K562 treated with DMSO at 1 percent for 4 hours (cell line): ENCODE measurements around the gene TMF1. TPM values are rescaled to one million over a fixed set of nuclear protein-coding genes. Genes with fewer than 3 reads are reported as not detected.

Experiments
- total RNA-seq: library from RNA; unstranded; fragments of 300-600 nt; gene quantifications from 2 replicates; pipeline ENCODE4 v1.2.3, GENCODE V29; 2022; ENCODE audit not compliant: insufficient read depth

The TMF1 gene, protein sequence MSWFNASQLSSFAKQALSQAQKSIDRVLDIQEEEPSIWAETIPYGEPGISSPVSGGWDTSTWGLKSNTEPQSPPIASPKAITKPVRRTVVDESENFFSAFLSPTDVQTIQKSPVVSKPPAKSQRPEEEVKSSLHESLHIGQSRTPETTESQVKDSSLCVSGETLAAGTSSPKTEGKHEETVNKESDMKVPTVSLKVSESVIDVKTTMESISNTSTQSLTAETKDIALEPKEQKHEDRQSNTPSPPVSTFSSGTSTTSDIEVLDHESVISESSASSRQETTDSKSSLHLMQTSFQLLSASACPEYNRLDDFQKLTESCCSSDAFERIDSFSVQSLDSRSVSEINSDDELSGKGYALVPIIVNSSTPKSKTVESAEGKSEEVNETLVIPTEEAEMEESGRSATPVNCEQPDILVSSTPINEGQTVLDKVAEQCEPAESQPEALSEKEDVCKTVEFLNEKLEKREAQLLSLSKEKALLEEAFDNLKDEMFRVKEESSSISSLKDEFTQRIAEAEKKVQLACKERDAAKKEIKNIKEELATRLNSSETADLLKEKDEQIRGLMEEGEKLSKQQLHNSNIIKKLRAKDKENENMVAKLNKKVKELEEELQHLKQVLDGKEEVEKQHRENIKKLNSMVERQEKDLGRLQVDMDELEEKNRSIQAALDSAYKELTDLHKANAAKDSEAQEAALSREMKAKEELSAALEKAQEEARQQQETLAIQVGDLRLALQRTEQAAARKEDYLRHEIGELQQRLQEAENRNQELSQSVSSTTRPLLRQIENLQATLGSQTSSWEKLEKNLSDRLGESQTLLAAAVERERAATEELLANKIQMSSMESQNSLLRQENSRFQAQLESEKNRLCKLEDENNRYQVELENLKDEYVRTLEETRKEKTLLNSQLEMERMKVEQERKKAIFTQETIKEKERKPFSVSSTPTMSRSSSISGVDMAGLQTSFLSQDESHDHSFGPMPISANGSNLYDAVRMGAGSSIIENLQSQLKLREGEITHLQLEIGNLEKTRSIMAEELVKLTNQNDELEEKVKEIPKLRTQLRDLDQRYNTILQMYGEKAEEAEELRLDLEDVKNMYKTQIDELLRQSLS
- 8.1 and 8.8 TPM in 2 replicates for total RNA-seq

DNA sequence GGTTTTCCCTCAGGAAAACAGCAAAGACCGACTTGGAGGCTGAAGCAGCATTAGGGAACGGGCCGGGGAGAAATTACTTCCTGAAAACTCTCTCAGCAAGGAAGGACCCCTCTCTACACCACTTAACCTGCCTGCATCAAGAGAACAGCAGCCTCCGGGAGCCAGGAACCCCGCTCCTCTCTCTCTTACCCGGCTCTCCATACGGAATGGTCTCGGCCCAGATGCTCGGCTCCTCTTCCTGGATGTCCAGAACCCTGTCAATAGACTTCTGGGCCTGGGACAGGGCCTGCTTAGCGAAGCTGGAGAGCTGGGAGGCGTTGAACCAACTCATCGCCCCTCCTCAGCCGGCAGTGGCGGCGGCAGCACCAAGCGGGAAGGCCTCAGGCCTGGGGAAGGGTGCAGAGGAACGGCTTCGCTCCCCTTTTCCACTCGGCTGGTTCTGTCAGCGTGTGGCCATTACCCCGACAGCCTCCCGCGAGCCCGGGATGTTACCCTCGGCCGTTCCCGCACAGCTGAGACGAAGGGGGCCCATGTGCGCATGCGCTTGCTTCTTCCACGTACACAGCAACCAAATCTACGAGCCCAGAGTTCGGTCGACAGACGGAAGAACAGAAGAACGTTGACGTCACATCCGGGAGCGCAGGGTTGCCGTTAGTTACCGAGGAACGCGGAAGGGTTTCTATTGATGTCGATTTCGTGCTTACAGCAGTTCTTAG is at the start of gene TMF1:
Gene TMF1, minus strand, starts transcription at position 578 of the 716 bp plus-strand sequence. Its CDS starts 247 bp downstream, at position 331.

DNA sequence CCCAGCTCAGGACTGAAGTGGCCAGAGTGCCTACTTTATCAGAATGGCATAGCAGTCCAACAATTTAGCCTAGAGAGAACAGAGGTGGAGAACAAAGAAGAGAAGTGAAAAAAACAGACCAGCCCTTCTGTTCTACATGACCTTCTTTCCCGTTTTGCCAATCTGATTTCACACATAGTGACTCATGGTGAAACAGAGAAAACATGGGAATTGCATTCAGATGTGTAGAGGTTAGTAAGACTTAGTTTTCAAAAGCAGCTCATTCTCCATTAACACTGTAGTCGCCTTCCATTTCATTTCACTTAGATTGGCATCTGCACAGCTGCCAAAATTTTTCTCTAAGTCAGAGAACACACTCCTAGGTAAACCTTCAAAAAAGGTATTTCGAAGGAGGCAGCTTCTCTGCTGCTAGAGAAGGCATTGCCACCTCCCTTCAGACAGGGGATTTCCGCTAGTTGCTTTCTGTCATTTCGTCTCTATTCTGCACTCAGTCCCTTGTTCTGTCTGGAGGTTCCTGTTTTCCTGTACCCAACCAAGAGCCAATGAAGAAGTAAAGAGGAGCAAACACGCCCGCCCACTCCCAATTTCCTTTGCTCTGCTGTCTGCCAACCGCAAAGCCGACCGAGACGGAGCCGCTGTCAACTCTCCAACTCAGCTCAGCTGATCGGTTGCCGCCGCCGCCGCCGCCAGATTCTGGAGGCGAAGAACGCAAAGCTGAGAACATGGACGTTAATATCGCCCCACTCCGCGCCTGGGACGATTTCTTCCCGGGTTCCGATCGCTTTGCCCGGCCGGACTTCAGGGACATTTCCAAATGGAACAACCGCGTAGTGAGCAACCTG is 32.4 kb upstream of the TMF1 start, which contains the start of gene ARL6IP5:
Gene ARL6IP5, plus strand, starts transcription at position 612 of the 842 bp plus-strand sequence. Its CDS starts 111 bp downstream, at position 723.

DNA sequence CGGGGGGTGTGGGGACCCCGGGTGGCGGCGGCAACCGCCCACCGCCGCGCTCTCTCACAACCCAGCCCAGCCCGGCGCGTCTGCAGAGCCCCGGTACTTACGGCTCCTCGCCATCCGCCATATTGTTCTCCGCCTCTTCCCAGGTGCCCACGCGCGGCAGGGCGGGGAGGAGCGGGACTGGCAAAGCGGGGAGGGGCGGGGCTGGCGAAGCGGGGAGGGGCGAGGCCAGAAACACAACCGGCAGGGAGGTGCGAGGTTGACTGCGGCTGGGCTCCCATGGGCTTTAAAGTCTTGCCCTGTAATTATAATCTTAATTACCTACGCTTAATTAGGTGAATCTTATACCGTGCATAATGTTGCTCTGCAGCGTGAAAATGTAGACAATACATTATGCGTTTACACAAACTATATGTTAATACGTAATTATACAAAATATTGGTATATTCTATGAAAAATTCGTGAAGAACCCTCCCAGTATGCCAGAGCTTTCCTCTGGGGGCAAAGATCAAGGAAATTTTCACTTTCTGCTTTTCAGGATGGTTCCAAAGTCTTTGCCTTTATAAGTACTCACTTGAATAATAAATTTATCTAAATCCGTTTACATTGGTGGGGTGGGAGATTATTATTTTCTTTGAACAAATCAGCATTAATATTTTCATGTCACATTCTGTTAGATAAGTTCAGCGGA is 28.2 kb upstream of the TMF1 start, which contains the start of gene UBA3:
Gene UBA3, minus strand, starts transcription at position 133 of the 688 bp plus-strand sequence. Its CDS starts 12 bp downstream, at position 121.

DNA sequence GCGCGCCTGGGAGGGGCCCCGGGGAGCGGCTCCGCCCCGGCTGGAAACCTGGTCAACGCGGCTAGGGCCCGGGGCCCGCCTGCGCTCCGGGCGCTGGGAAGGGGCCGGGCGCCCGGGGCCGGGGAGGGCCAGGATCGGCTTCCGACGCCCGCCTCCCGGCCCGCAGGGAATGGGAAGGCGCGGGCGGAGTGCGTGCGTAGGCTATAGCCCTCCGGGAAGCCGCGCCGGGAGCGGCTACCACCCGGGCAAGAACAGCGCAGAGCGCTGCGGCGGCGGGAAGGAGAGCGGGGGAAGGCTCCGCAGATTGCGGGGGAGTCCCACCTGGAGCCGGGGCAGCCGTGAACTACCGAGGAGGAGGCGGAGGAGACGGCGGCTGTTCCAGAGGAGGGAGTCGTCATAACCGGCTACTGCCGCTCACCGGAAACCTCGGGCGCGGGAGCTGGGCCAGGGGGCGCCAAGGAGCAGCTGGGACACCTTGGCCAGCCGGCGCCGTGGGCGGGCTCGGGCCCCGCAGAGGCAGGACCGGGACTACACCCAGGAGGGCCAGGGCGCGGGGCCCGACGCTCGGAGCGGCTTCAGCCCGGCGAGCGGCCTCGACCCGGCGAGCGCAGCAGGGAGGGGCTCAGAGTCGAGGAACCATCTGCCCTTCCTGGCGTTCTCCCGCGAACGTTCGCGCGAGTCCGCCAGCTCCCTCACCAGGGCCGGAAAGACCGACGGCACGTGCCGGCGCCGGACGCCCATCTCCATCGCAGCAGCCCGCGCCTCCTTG is 38.7 kb downstream of the TMF1 start, which contains the start of gene EOGT:
Gene EOGT, minus strand, starts transcription at position 432 of the 769 bp plus-strand sequence. CDS start 3,838 bp downstream, outside the sequence.

Other genes starting within 250 kb of the TMF1 start
- gene TAFA4, start 119.8 kb downstream of the TMF1 start, total RNA-seq, result not detected in 2 replicates
- 3.4 and 5.1 TPM in 2 replicates for gene EOGT, start 38.6 kb downstream of the TMF1 start, total RNA-seq
- gene UBA3, start 28.0 kb upstream of the TMF1 start, total RNA-seq, result 23.1 and 28.1 TPM in 2 replicates
- 23.4 and 23.6 TPM in 2 replicates for gene ARL6IP5, start 32.6 kb upstream of the TMF1 start, total RNA-seq
- gene LMOD3, start 70.3 kb upstream of the TMF1 start, total RNA-seq, result 0.13 TPM in 1 of 2 replicates, not detected in the other